Activated CD4-positive, alpha-beta T cell treated with anti-CD3 and anti-CD28 coated beads, Interleukin-2, amount 10 ng/mL, durations not matched to agents 7 days and 5 days (primary cell): Measurements from ENCODE around the gene NGFR. TPM values are rescaled to one million over a fixed set of nuclear protein-coding genes. Genes with fewer than 3 reads are reported as not detected.

ENCODE experiments used
- CTCF ChIA-PET: fragments of 350-600 bp; sonication (Branson Sonifier 250); formaldehyde crosslinking; loops from one replicate; lab custom pipeline; 2021; ENCODE audit warnings: antibody characterized with exemption; lab: Charles Lee
- POLR2A ChIA-PET: fragments of 350-600 bp; sonication (Branson Sonifier 250); formaldehyde crosslinking; loops from one replicate; lab custom pipeline; 2021; ENCODE audit warnings: antibody characterized with exemption; lab: Charles Lee
- DNase-seq: peaks from one replicate; pipeline ENCODE4 v3.0.0-alpha.2; 2020
- H3K27ac Mint-ChIP-seq: one replicate; pipeline ENCODE4 v1.8.0; 2021; ENCODE audit warnings: mild to moderate bottlenecking, moderate library complexity, mixed read lengths
- H3K27me3 Mint-ChIP-seq: one replicate; pipeline ENCODE4 v1.8.0; 2021; ENCODE audit warnings: mixed read lengths
- H3K36me3 Mint-ChIP-seq: one replicate; pipeline ENCODE4 v1.8.0; 2021; ENCODE audit warnings: low read depth, mixed read lengths
- H3K4me1 Mint-ChIP-seq: one replicate; pipeline ENCODE4 v1.8.0; 2021; ENCODE audit warnings: mixed read lengths
- H3K4me3 Mint-ChIP-seq: one replicate; pipeline ENCODE4 v1.8.0; 2021; ENCODE audit warnings: mild to moderate bottlenecking, moderate library complexity, mixed read lengths
- H3K9me3 Mint-ChIP-seq: one replicate; pipeline ENCODE4 v1.8.0; 2021; ENCODE audit warnings: mixed read lengths
- total RNA-seq, 2 experiments: library from RNA; stranded (reverse); gene quantifications; one replicate each; pipeline ENCODE4 v1.2.3, GENCODE V29; 2021

Gene NGFR
- total RNA-seq, 2 experiments from 2014 or later, result 0.07 TPM; not detected in 1

GRCh38 chr17:49504369-49504768 is 9.3 kb downstream of the NGFR start:
- Mint-ChIP-seq H3K27ac (no peak overlapping the region), H3K27me3 (peaks cover 36% of the 10 kb centered on the region), H3K9me3 (no peaks in the 10 kb centered on the region), H3K4me3 (no peak overlapping the region), H3K36me3 (no peaks in the 10 kb centered on the region), H3K4me1 (no peaks in the 10 kb centered on the region)
- ChIA-PET POLR2A (no interaction called here), CTCF (interaction anchor here (0.7 kb wide), 2 partner anchors 8 to 17 kb away, joined by 3 read pairs; no protein-coding TSS in a partner anchor)
- no peak for DNase-seq

- ChIA-PET POLR2A (no interaction called here), CTCF (interaction anchor here (1.1 kb wide), 1 partner anchor 8 kb away, joined by 3 read pairs; no protein-coding TSS in a partner anchor)
- H3K27ac Mint-ChIP-seq, result no peak overlapping the region
- H3K4me3 Mint-ChIP-seq, result no peak overlapping the region
- H3K9me3 Mint-ChIP-seq, result no peaks in the 10 kb centered on the region
- H3K4me1 Mint-ChIP-seq, result no peaks in the 10 kb centered on the region
- no peak for DNase-seq
- H3K36me3 Mint-ChIP-seq, result no peaks in the 10 kb centered on the region
- H3K27me3 Mint-ChIP-seq, result peaks cover 25% of the 10 kb centered on the region
Observed at GRCh38 chr17:49505854-49506253, 10.8 kb downstream of the NGFR start.

- no peaks in the 10 kb centered on the region for H3K4me1 Mint-ChIP-seq
- no peak for DNase-seq
- H3K9me3 Mint-ChIP-seq, result no peaks in the 10 kb centered on the region
- H3K27me3 Mint-ChIP-seq, result peaks cover 26% of the 10 kb centered on the region
- no peak overlapping the region for H3K4me3 Mint-ChIP-seq
- ChIA-PET CTCF (interaction anchor here (1.1 to 2.4 kb wide), 2 partner anchors 8 to 9 kb away, joined by 3 to 11 read pairs; no protein-coding TSS in a partner anchor), POLR2A (no interaction called here)
- no peak overlapping the region for H3K27ac Mint-ChIP-seq
- H3K36me3 Mint-ChIP-seq, result no peaks in the 10 kb centered on the region
Observed at GRCh38 chr17:49506282-49506681, 11.2 kb downstream of the NGFR start.

DNA sequence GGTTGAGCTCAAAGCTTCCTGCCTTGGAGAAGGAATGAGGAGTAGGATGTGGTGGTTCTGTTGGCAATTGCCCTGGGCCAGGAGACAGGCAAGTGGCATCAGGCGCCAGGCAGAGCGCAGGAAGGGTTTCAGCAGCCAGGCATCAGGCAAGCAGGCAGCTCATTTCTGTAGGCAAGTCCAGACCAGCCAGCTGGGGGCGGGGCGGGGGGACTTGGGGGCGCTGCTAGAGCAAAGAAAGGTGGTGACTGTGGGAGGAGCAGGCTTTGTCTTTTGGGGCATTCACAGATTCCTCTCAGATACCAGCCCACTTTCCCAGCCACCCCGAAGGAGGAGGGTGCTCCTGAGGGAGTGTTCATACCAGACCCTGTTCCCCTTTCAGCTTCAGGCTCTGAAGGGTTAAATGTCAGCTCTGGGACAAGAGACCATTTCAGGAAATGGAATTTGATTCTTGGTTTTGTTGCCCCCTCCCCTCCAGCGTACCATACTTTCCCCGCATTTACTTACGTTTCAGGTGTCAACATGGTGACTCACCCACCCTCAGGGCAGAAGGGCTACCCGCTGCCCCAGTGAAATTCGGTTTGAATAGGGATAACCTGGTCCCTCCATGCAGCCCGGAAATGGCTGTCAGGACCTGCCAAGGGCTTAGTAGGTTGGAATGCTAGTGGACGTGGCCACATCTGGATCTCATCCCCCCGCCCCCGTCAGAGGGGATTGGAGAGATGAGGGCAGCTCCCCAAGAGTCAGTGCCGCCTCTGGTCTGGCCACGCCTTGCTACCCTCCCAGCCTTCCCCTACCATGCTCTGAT is 13.2 kb downstream of the NGFR start:
- H3K9me3 Mint-ChIP-seq, result no peaks in the 10 kb centered on the region
- DNase-seq, result no peak
- ChIA-PET CTCF (interaction anchor here (1.0 to 2.4 kb wide), 3 partner anchors 11 to 49 kb away, joined by 4 to 11 read pairs (median 5); no protein-coding TSS in a partner anchor), POLR2A (no interaction called here)
- no peaks in the 10 kb centered on the region for H3K4me1 Mint-ChIP-seq
- H3K36me3 Mint-ChIP-seq, result no peaks in the 10 kb centered on the region
- no peak overlapping the region for H3K4me3 Mint-ChIP-seq
- H3K27ac Mint-ChIP-seq, result no peak overlapping the region
- H3K27me3 Mint-ChIP-seq, result peaks cover 20% of the 10 kb centered on the region

GRCh38 chr17:49508866-49509587 is 13.9 kb downstream of the NGFR start:
- ChIA-PET POLR2A (no interaction called here), CTCF (interaction anchor here (1.4 kb wide), 1 partner anchor 21 kb away, joined by 3 read pairs; no protein-coding TSS in a partner anchor)

DNA sequence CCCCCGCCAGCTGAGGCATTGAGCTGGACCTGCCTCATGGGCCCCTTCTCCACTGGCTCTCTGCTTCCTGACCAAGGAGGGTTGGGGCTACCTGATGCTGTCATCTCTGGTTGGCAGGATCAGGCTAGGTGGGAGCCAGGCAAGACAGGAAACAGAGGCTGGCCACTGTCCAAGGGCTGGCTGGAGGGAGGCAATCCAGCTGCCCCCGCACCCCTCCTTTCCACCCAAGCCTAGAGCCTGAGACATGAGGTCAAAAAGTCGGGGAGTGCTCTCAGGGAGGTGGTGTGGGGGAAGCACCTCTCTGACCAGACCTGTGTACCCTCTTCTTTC is 14.5 kb downstream of the NGFR start:
- H3K4me3 Mint-ChIP-seq, result no peak overlapping the region
- DNase-seq, result no peak
- no peaks in the 10 kb centered on the region for H3K36me3 Mint-ChIP-seq
- peaks cover 11% of the 10 kb centered on the region for H3K27me3 Mint-ChIP-seq
- H3K9me3 Mint-ChIP-seq, result no peaks in the 10 kb centered on the region
- ChIA-PET CTCF (interaction anchor here (0.8 to 1.4 kb wide), 3 partner anchors 13 to 29 kb away, joined by 3 to 4 read pairs (median 3); no protein-coding TSS in a partner anchor), POLR2A (no interaction called here)
- no peaks in the 10 kb centered on the region for H3K4me1 Mint-ChIP-seq
- H3K27ac Mint-ChIP-seq, result no peak overlapping the region

More at GRCh38 chr17:49508866-49509587, 13.9 kb downstream of the NGFR start:
- Mint-ChIP-seq H3K4me1 (no peaks in the 10 kb centered on the region), H3K9me3 (no peaks in the 10 kb centered on the region), H3K27me3 (peaks cover 15% of the 10 kb centered on the region), H3K27ac (no peak overlapping the region), H3K36me3 (no peaks in the 10 kb centered on the region), H3K4me3 (no peak overlapping the region)
- DNase-seq, result no peak

GRCh38 chr17:49510059-49510719 is 15.1 kb downstream of the NGFR start:
- Mint-ChIP-seq H3K9me3 (no peaks in the 10 kb centered on the region), H3K36me3 (no peaks in the 10 kb centered on the region), H3K4me3 (no peak overlapping the region)

DNA sequence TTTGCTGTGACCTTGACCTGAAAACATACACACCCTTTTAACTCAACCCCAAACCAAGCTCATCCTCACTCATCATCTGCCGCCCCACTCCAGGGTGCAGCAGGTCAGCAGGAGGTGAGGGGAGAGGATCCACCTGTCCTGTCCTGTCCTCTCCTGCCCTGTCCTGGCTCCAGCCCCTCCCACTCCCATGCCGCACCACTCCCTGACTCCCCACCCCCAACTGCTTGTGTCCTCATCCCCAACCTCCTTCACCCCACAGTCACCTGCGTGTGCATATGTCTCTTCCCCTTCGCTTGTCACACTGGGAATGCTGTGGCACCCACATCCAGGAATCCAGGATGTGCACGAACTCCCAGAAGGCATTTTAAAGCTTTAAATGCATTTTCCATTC is 15.6 kb downstream of the NGFR start:
- H3K27me3 Mint-ChIP-seq, result peaks cover 11% of the 10 kb centered on the region
- no peaks in the 10 kb centered on the region for H3K4me1 Mint-ChIP-seq
- no peaks in the 10 kb centered on the region for H3K36me3 Mint-ChIP-seq
- ChIA-PET POLR2A (no interaction called here), CTCF (interaction anchor here (0.6 to 1.4 kb wide), 5 partner anchors 8 to 333 kb away, joined by 3 to 4 read pairs (median 3); no protein-coding TSS in a partner anchor)
- no peak overlapping the region for H3K4me3 Mint-ChIP-seq
- DNase-seq, result no peak
- no peaks in the 10 kb centered on the region for H3K9me3 Mint-ChIP-seq
- no peak overlapping the region for H3K27ac Mint-ChIP-seq

More at GRCh38 chr17:49510059-49510719, 15.1 kb downstream of the NGFR start:
- ChIA-PET POLR2A (no interaction called here), CTCF (interaction anchor here (0.8 to 1.4 kb wide), 4 partner anchors 10 to 30 kb away, joined by 3 to 4 read pairs (median 3); no protein-coding TSS in a partner anchor)
- Mint-ChIP-seq H3K4me1 (no peaks in the 10 kb centered on the region), H3K27me3 (peaks cover 11% of the 10 kb centered on the region), H3K27ac (no peak overlapping the region)
- DNase-seq, result no peak

- Mint-ChIP-seq H3K9me3 (no peaks in the 10 kb centered on the region), H3K27me3 (peaks cover 11% of the 10 kb centered on the region), H3K4me1 (no peaks in the 10 kb centered on the region), H3K36me3 (no peaks in the 10 kb centered on the region), H3K27ac (no peak overlapping the region), H3K4me3 (no peak overlapping the region)
- CTCF ChIA-PET, result interaction anchor here (1.4 kb wide), 1 partner anchor 9 kb away, joined by 4 read pairs; no protein-coding TSS in a partner anchor
- POLR2A ChIA-PET, result no interaction called here
- no peak for DNase-seq
Observed at GRCh38 chr17:49511810-49512209, 16.7 kb downstream of the NGFR start.

GRCh38 chr17:49512296-49513043 is 17.4 kb downstream of the NGFR start:
- ChIA-PET POLR2A (no interaction called here), CTCF (interaction anchor here (1.4 kb wide), 1 partner anchor 10 kb away, joined by 4 read pairs; no protein-coding TSS in a partner anchor)
- Mint-ChIP-seq H3K36me3 (no peaks in the 10 kb centered on the region), H3K4me3 (no peak overlapping the region), H3K9me3 (no peaks in the 10 kb centered on the region), H3K4me1 (no peaks in the 10 kb centered on the region), H3K27me3 (peaks cover 11% of the 10 kb centered on the region), H3K27ac (no peak overlapping the region)
- DNase-seq, result no peak

- Mint-ChIP-seq H3K36me3 (no peaks in the 10 kb centered on the region), H3K27ac (no peak overlapping the region), H3K9me3 (no peaks in the 10 kb centered on the region), H3K27me3 (peaks cover 8% of the 10 kb centered on the region), H3K4me1 (no peaks in the 10 kb centered on the region), H3K4me3 (no peak overlapping the region)
- POLR2A ChIA-PET, result no interaction called here
- DNase-seq, result no peak
- CTCF ChIA-PET, result interaction anchor here (1.6 kb wide), 1 partner anchor 15 kb away, joined by 3 read pairs; no protein-coding TSS in a partner anchor
Observed at GRCh38 chr17:49513044-49513395, 17.9 kb downstream of the NGFR start.

GRCh38 chr17:49513641-49514040 is 18.5 kb downstream of the NGFR start:
- POLR2A ChIA-PET, result no interaction called here
- H3K9me3 Mint-ChIP-seq, result no peaks in the 10 kb centered on the region
- no peak overlapping the region for H3K27ac Mint-ChIP-seq
- CTCF ChIA-PET, result interaction anchor here (1.6 kb wide), 1 partner anchor 14 kb away, joined by 3 read pairs; no protein-coding TSS in a partner anchor
- H3K4me3 Mint-ChIP-seq, result no peak overlapping the region
- no peaks in the 10 kb centered on the region for H3K4me1 Mint-ChIP-seq
- no peak for DNase-seq
- no peaks in the 10 kb centered on the region for H3K36me3 Mint-ChIP-seq
- peaks cover 12% of the 10 kb centered on the region for H3K27me3 Mint-ChIP-seq
